ENCODE data around the gene POFUT1. TPM values are rescaled to one million over a fixed set of nuclear protein-coding genes. Genes with fewer than 3 reads are reported as not detected.

The POFUT1 gene
- total RNA-seq, 1 donor from 2014 or later = 28.9 TPM

- TF ChIP-seq CTCF (IDR thresholded peaks at IDR 0.05; ENCODE audit: borderline replicate concordance) = no peak
- H3K27me3 ChIP-seq (ENCODE audit: low read depth) = no peaks in the 10 kb centered on the region
- H3K4me3 ChIP-seq = no peak overlapping the region
- H3K9me3 ChIP-seq (replicated peaks) = no peaks in the 10 kb centered on the region
- H3K36me3 ChIP-seq = peaks cover 83% of the 10 kb centered on the region
- H3K27ac ChIP-seq (replicated peaks) = no peak overlapping the region
- no peak for DNase-seq
- H3K4me1 ChIP-seq = no peaks in the 10 kb centered on the region
- intact Hi-C loops (cut with micrococcal nuclease) = no loop called here
Measured at GRCh38 chr20:32215729-32216128, 8.0 kb downstream of the POFUT1 start.

DNA sequence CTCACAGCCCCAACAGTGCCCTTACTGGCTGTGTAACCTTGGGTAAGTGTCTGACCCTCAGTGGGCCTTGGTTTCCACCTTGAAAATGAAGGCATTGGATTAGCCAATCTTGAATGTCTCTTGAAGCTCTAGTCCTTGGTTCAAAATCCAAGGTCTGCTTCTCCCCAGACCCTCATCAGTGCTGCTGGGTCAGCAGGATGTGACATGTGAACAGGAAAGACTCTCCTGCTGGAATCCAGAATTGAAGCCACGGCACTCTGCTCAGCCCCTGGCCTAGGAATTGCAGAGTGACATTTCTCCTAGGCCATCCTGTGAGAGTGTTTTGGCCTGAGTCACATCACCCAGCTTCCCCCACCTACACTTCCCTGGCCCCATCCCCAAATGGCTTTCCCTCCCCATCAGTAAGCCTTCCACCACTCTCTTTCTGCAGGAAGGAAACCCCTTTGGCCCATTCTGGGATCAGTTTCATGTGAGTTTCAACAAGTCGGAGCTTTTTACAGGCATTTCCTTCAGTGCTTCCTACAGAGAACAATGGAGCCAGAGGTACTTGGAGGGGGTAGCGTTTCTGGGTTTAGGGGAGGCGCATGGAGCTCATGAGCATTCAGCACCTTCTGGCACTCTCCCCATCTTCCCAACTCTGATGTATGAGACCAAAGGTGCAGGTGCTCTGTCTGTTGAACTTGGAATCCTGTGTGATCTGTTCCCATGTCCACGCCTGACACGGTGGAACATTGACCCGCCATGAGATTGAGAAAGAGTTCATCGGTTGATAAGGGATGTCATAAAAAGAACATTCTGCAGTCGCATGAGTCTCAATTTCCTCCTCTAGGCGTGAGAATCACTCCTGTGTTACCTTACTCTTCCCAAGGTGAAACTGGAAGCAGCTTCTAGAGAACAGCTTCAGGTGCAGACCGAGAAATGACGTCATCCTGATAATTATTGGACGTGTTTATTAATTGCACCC, 8.8 kb downstream of the POFUT1 start:
- Histone ChIP-seq H3K4me1 (no peaks in the 10 kb centered on the region), H3K4me3 (no peak overlapping the region), H3K36me3 (peaks cover 89% of the 10 kb centered on the region), H3K9me3 (replicated peaks) (no peaks in the 10 kb centered on the region), H3K27ac (replicated peaks) (no peak overlapping the region), H3K27me3 (ENCODE audit: low read depth) (no peaks in the 10 kb centered on the region)
- DNase-seq = no peak
- intact Hi-C loops (cut with micrococcal nuclease) = no loop called here
- no peak for TF ChIP-seq CTCF (IDR thresholded peaks at IDR 0.05; ENCODE audit: borderline replicate concordance)

GRCh38 chr20:32218156-32218900, 10.6 kb downstream of the POFUT1 start:
- Histone ChIP-seq H3K36me3 (peaks cover 90% of the 10 kb centered on the region), H3K27me3 (ENCODE audit: low read depth) (no peaks in the 10 kb centered on the region), H3K27ac (replicated peaks) (no peak overlapping the region), H3K4me1 (no peaks in the 10 kb centered on the region), H3K9me3 (replicated peaks) (no peaks in the 10 kb centered on the region), H3K4me3 (no peak overlapping the region)
- TF ChIP-seq CTCF (IDR thresholded peaks at IDR 0.05; ENCODE audit: borderline replicate concordance) = no peak
- intact Hi-C loops (cut with micrococcal nuclease) = no loop called here
- no peak for DNase-seq

DNA sequence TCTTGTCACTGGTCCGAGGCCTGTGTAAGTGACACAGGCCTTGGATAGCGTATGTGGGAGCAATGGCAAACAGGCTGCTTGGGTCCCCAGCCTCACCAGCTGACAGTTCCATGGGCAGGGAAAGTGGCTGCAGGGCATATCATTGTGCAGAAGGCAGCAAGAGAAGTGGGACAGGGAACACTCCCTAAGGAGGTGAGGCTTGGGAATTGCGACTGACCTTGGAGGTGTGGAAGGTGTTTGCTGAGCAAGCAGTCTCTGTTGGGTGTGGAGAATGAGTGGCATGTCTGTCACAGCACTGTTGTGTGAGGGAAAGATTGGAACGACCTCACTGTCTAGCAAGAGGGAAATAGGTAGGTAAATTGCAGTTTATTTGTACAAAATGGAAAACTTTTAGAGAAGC, 16.8 kb downstream of the POFUT1 start:
- H3K27ac ChIP-seq (replicated peaks) = no peak overlapping the region

More for the DNA sequence above, 16.8 kb downstream of the POFUT1 start:
- intact Hi-C loops (cut with micrococcal nuclease) = no loop called here
- TF ChIP-seq CTCF (IDR thresholded peaks at IDR 0.05; ENCODE audit: borderline replicate concordance) = no peak
- no peak overlapping the region for H3K4me3 ChIP-seq
- peaks cover 25% of the 10 kb centered on the region for H3K4me1 ChIP-seq
- no peaks in the 10 kb centered on the region for H3K27me3 ChIP-seq (ENCODE audit: low read depth)
- H3K36me3 ChIP-seq = peaks cover 57% of the 10 kb centered on the region
- no peak for DNase-seq
- no peaks in the 10 kb centered on the region for H3K9me3 ChIP-seq (replicated peaks)
